ENCODE data around the gene SMCO4.
"Not testable (repeated sequence)": the region's sequence is repeated elsewhere in the genome, so short reads cannot be mapped to it uniquely, and the experiment has no call there.

The SMCO4 gene

GRCh38 chr11:93468290-93468689, 74.9 kb downstream of the SMCO4 start:
- Mint-ChIP-seq H3K27ac (ENCODE audit: low read depth) (no peak overlapping the region), H3K36me3 (ENCODE audit: insufficient read depth) (peaks cover 2% of the 10 kb centered on the region), H3K4me3 (no peak overlapping the region)

DNA sequence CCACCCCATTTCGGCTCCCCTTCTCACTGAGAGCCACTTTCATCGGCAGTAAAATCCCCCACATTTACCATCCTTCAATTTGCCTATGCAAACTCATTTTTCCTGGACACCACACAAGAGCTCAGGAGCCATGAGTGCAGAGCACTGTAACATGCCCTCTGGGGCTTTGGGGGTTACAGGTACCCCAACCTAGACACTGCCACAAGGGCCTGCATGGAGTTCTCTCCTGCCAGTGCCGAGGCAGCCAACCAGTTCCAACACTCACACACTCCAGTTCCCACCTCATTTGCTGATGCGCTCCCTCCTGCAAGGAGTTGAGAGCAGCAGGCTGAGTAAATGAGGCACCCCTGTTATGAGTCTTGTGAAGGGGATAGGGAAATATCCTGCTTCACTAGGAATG, 76.1 kb downstream of the SMCO4 start:
- Mint-ChIP-seq H3K4me1 (no peaks in the 10 kb centered on the region), H3K27me3 (no peaks in the 10 kb centered on the region), H3K4me3 (no peak overlapping the region), H3K36me3 (ENCODE audit: insufficient read depth) (peaks cover 2% of the 10 kb centered on the region), H3K27ac (ENCODE audit: low read depth) (no peak overlapping the region), H3K9me3 (no peaks in the 10 kb centered on the region)
- ATAC-seq (replicated peaks; ENCODE audit: extremely low read depth, poor library complexity, severe bottlenecking) (no peak), DNase-seq (ENCODE audit: low spot score in 2 of 2) (no peak)

More at GRCh38 chr11:93468290-93468689, 74.9 kb downstream of the SMCO4 start:
- no peak for ATAC-seq (replicated peaks; ENCODE audit: extremely low read depth, poor library complexity, severe bottlenecking)
- Mint-ChIP-seq H3K27me3 (peaks cover 2% of the 10 kb centered on the region), H3K9me3 (no peaks in the 10 kb centered on the region), H3K4me1 (no peaks in the 10 kb centered on the region)
- no peak for DNase-seq (ENCODE audit: low spot score in 2 of 2)

GRCh38 chr11:93464927-93465540, 78.2 kb downstream of the SMCO4 start:
- Mint-ChIP-seq H3K4me3 (no peak overlapping the region), H3K27me3 (no peaks in the 10 kb centered on the region), H3K9me3 (no peaks in the 10 kb centered on the region), H3K36me3 (ENCODE audit: insufficient read depth) (no peaks in the 10 kb centered on the region), H3K27ac (ENCODE audit: low read depth) (no peak overlapping the region), H3K4me1 (no peaks in the 10 kb centered on the region)
- DNase-seq (ENCODE audit: low spot score in 2 of 2) (no peak), ATAC-seq (replicated peaks; ENCODE audit: extremely low read depth, poor library complexity, severe bottlenecking) (no peak)

DNA sequence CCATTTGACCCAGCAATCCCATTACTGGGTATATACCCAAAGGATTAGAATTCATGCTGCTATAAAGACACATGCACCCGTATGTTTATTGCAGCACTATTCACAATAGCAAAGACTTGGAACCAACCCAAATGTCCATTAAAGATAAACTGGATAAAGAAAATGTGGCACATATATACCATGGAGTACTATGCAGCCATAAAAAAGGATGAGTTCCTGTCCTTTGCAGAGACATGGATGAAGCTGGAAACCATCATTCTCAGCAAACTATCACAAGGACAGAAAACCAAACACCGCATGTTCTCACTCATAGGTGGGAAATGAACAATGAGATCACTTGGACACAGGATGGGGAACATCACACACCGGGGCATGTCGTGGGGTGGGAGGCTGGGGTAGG, 79.5 kb downstream of the SMCO4 start:
- H3K36me3 Mint-ChIP-seq (ENCODE audit: insufficient read depth); DNase-seq (ENCODE audit: low spot score in 2 of 2); ATAC-seq (replicated peaks; ENCODE audit: extremely low read depth, poor library complexity, severe bottlenecking); H3K9me3 Mint-ChIP-seq; H3K4me3 Mint-ChIP-seq; H3K4me1 Mint-ChIP-seq; H3K27ac Mint-ChIP-seq (ENCODE audit: low read depth); H3K27me3 Mint-ChIP-seq: not testable (repeated sequence)

DNA sequence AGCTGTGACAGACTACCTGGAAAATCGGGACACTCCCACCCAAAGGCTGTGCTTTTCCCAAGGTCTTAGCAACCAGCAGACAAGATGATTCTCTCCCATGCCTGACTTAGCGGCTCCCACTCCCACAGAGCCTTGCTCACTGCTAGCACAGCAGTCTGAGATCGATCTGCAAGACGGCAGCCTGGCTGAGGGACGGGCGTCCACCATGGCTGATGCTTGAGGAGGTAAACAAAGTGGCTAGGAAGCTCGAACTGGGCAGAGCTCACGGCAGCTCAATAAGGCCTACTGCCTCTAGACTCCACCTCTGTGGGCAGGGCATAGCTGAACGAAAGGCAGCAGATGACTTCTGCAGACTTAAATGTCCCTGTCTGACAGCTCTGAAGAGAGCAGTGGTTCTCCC, 84.9 kb downstream of the SMCO4 start:
- Mint-ChIP-seq H3K27ac (ENCODE audit: low read depth) (no peak overlapping the region), H3K36me3 (ENCODE audit: insufficient read depth) (no peaks in the 10 kb centered on the region), H3K9me3 (no peaks in the 10 kb centered on the region), H3K4me1 (no peaks in the 10 kb centered on the region), H3K4me3 (no peak overlapping the region), H3K27me3 (peaks cover 23% of the 10 kb centered on the region)
- no peak for DNase-seq (ENCODE audit: low spot score in 2 of 2)
- ATAC-seq (replicated peaks; ENCODE audit: extremely low read depth, poor library complexity, severe bottlenecking): no peak

DNA sequence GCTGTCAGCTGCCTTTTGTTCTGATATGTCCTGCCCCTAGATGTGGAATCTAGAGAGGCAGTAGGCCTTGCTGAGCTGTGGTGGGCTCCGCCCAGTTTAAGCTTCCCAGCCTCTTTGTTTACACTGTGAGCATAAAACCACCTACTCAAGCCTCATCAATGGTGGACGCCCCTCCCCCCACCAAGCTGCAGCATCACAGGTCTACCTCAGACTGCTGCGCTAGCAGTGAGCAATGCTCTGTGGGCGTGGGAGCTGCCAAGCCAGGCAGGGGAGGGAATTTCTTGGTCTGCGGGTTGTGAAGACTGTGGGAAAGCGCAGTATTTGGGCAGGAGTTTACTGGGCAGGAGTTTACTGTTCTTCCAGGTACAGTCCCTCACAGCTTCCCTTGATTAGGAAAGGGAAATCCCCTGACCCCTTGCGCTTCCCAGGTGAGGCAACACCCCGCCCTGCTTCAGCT, 98.5 kb downstream of the SMCO4 start:
- Mint-ChIP-seq H3K9me3 (peaks cover 11% of the 10 kb centered on the region), H3K4me3 (no peak overlapping the region), H3K36me3 (ENCODE audit: insufficient read depth) (peaks cover 2% of the 10 kb centered on the region), H3K27me3 (no peaks in the 10 kb centered on the region), H3K27ac (ENCODE audit: low read depth) (no peak overlapping the region), H3K4me1 (no peaks in the 10 kb centered on the region)
- ATAC-seq (replicated peaks; ENCODE audit: extremely low read depth, poor library complexity, severe bottlenecking): no peak
- no peak for DNase-seq (ENCODE audit: low spot score in 2 of 2)

- H3K4me1 Mint-ChIP-seq; H3K36me3 Mint-ChIP-seq (ENCODE audit: insufficient read depth); H3K27ac Mint-ChIP-seq (ENCODE audit: low read depth); H3K4me3 Mint-ChIP-seq; DNase-seq (ENCODE audit: low spot score in 2 of 2); H3K27me3 Mint-ChIP-seq; ATAC-seq (replicated peaks; ENCODE audit: extremely low read depth, poor library complexity, severe bottlenecking): not testable (repeated sequence)
- H3K9me3 Mint-ChIP-seq: peaks cover 11% of the 10 kb centered on the region
These were observed 100.0 kb downstream of the SMCO4 start for GRCh38 chr11:93443232-93443631.

DNA sequence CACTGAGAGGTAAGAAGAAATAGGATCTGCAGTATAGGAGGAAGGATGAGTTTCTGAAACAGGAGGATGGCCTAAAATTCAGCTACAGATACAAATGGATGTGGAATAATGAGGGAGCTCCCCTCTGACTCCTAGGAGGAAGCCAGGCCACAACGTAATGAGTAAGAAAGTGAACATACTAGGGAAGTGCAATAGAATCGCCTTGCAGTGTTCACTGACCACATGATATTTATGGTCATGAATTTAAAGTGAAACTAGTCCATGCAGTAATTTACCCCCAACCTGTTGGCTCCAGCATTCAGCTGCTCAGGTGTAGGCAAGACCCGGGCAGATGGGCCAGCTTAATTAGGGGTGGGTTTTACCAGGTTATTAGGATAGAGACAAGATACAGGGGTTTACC, 110.9 kb downstream of the SMCO4 start:
- no peaks in the 10 kb centered on the region for H3K4me1 Mint-ChIP-seq
- DNase-seq (ENCODE audit: low spot score in 2 of 2) (no peak), ATAC-seq (replicated peaks; ENCODE audit: extremely low read depth, poor library complexity, severe bottlenecking) (no peak)
- peaks cover 2% of the 10 kb centered on the region for H3K36me3 Mint-ChIP-seq (ENCODE audit: insufficient read depth)
- no peaks in the 10 kb centered on the region for H3K9me3 Mint-ChIP-seq
- no peaks in the 10 kb centered on the region for H3K27me3 Mint-ChIP-seq
- no peak overlapping the region for H3K4me3 Mint-ChIP-seq
- H3K27ac Mint-ChIP-seq (ENCODE audit: low read depth): no peak overlapping the region

All from central memory CD8-positive, alpha-beta T cell (primary cell).